K562 (cell line): ENCODE measurements around the gene CUX1. TPM values are rescaled to one million over a fixed set of nuclear protein-coding genes. Genes with fewer than 3 reads are reported as not detected.

Experiments used
- ATAC-seq: fragments of 200-7000 bp; cut with Tn5 transposase; 3 replicates; pipeline ENCODE4 v1.9.1; 2020; ENCODE audit warnings: moderate library complexity
- BruUV-seq: library from RNA; stranded (reverse); fragments of 400-500 nt; replicated peaks from 2 replicates; lab custom pipeline; 2021; lab: Mats Ljungman, UMichigan
- CTCF ChIA-PET: fragments of 300-600 bp; formaldehyde crosslinking; extraction: SDS; loops from one replicate; lab custom pipeline; 2021; ENCODE audit warnings: low intra/inter-chr PET ratio; lab: Yijun Ruan, JAX
- POLR2A ChIA-PET: fragments of 300-600, 350-650 bp; sonication (Branson Sonifier 250); formaldehyde crosslinking; extraction: SDS; loops from one replicate; lab custom pipeline; 2021; ENCODE audit warnings: antibody characterized with exemption, inconsistent platforms; lab: Yijun Ruan, JAX
- DNase-seq, 4 experiments: peaks; one replicate each; pipeline versions ENCODE4 v3.0.0 to v3.0.0-alpha.2; 2011 to 2018; ENCODE audit warnings: low spot score in 3 of 4, mixed read lengths in 3 of 4; ENCODE audit errors: extremely low read depth in 1 of 4
- FAIRE-seq: peaks from 2 replicates; lab custom pipeline; 2011; peaks lifted over from hg19 to GRCh38; lab: Jason Lieb, UNC
- H2AFZ ChIP-seq: 2 replicates; pipeline ENCODE4 v1.6.0; 2011; ENCODE audit warnings: low read depth, low read length, control low read depth, inconsistent platforms
- H3K27ac ChIP-seq: fragments of 200-600 bp; 3 replicates; pipeline ENCODE4 v1.8.0; 2011; ENCODE audit warnings: low read depth, mild to moderate bottlenecking, control low read depth, inconsistent platforms, low read length, moderate library complexity, mixed read lengths; ENCODE audit errors: extremely low read depth
- H3K27me3 ChIP-seq, 2 experiments: fragments of 300-600 bp in 1 of 2; 2 replicates in 1 of 2; 3 replicates in 1 of 2; pipeline versions ENCODE4 v1.6.0 to v1.8.0; 2011; ENCODE audit warnings: inconsistent platforms in 2 of 2, low read length in 2 of 2, mild to moderate bottlenecking in 1 of 2, mixed read lengths in 1 of 2, moderate library complexity in 1 of 2; ENCODE audit not compliant: control insufficient read depth in 2 of 2, insufficient read depth in 2 of 2
- H3K36me3 ChIP-seq: fragments of 300-600 bp; 3 replicates; pipeline ENCODE4 v1.8.0; 2011; ENCODE audit warnings: mild to moderate bottlenecking, low read length, inconsistent platforms; ENCODE audit not compliant: control insufficient read depth, insufficient read depth
- H3K4me1 ChIP-seq, 2 experiments: fragments of 200-600 bp in 1 of 2; replicated peaks in 1 of 2; 2 replicates in 1 of 2; 3 replicates in 1 of 2; pipeline versions ENCODE4 v1.5.1 to v1.8.0; 2011; ENCODE audit warnings: inconsistent platforms in 2 of 2, low read length in 2 of 2, mild to moderate bottlenecking in 1 of 2, mixed read lengths in 1 of 2, moderate library complexity in 1 of 2; ENCODE audit not compliant: control insufficient read depth in 2 of 2, insufficient read depth in 2 of 2
- H3K4me2 ChIP-seq: 2 replicates; pipeline ENCODE4 v1.6.1; 2011; ENCODE audit warnings: low read length, control low read depth, inconsistent platforms, mixed read lengths; ENCODE audit not compliant: insufficient read depth
- H3K4me3 ChIP-seq: fragments of 200-600 bp; sonication (generic), shearing (Covaris generic); 2 replicates; pipeline ENCODE4 v1.5.1; 2016; ENCODE audit warnings: control low read depth, inconsistent platforms
- H3K79me2 ChIP-seq: fragments of 200-600 bp; 3 replicates; pipeline ENCODE4 v1.8.0; 2011; ENCODE audit warnings: low read length, inconsistent platforms; ENCODE audit not compliant: control insufficient read depth, insufficient read depth
- H3K9ac ChIP-seq, 2 experiments: 2 replicates each; pipeline versions ENCODE4 v1.6.0 to v1.6.1; 2011; ENCODE audit warnings: low read depth in 2 of 2, low read length in 2 of 2, control low read depth in 1 of 2, inconsistent platforms in 1 of 2, mild to moderate bottlenecking in 1 of 2, mixed read lengths in 1 of 2; ENCODE audit not compliant: insufficient read depth in 1 of 2
- H3K9me1 ChIP-seq: one replicate; pipeline ENCODE4 v1.6.0; 2011; ENCODE audit warnings: inconsistent platforms, mild to moderate bottlenecking, low read length, moderate library complexity; ENCODE audit not compliant: control insufficient read depth, insufficient read depth
- H3K9me3 ChIP-seq: replicated peaks from 2 replicates; pipeline ENCODE4 v1.5.1; 2011; ENCODE audit warnings: low read depth, low read length, inconsistent platforms; ENCODE audit not compliant: control insufficient read depth, insufficient read depth
- H4K20me1 ChIP-seq: replicated peaks from 2 replicates; pipeline ENCODE4 v1.6.1; 2011; ENCODE audit warnings: low read length, inconsistent platforms, mixed read lengths; ENCODE audit not compliant: control insufficient read depth, insufficient read depth
- BDP1 ChIP-seq: IDR thresholded peaks from 3 replicates; pipeline ENCODE4 v1.6.1; 2011; ENCODE audit not compliant: insufficient read length, insufficient read depth
- MXD1 ChIP-seq: fragments of 250-450 bp; sonication (Bioruptor Pico); IDR thresholded peaks from 2 replicates; pipeline ENCODE4 v1.8.0; 2021; ENCODE audit warnings: borderline replicate concordance, mild to moderate bottlenecking, moderate library complexity; ENCODE audit not compliant: poor library complexity, severe bottlenecking
- RBM22 ChIP-seq: fragments of 200-400 bp; formaldehyde crosslinking; IDR thresholded peaks from 2 replicates; pipeline ENCODE4 v1.6.1; 2018; ENCODE audit warnings: low read length, low read depth; ENCODE audit not compliant: poor library complexity, severe bottlenecking
- WGBS: fragments of 100-300 bp; shearing (Covaris generic); methylation state at CpG from one replicate; pipeline ENCODE4 v1.1.6; 2016; ENCODE audit warnings: low coverage, mixed read lengths; ENCODE audit not compliant: insufficient coverage; ENCODE audit errors: missing lambda C conversion rate; 5-methylcytosine and 5-hydroxymethylcytosine counted together
- in situ Hi-C: fragments of 300-500 bp; cut with MboI; formaldehyde crosslinking; loops from 4 replicates; pipeline ENCODE4 v1.15.0; 2018; ENCODE audit warnings: inconsistent platforms, mixed read lengths
- intact Hi-C: fragments of 100-400 bp; cut with micrococcal nuclease; formaldehyde crosslinking; loops from 2 replicates; pipeline ENCODE4 v1.14.2; 2022
- polyA plus RNA-seq, 8 experiments: library from polyadenylated mRNA; depleted of rRNA in 4 of 8; stranded (reverse) in 5 of 8; unstranded in 3 of 8; fragments of >200 nt; fragmentation: Nextera tagmentation in 2 of 8; fragmentation: Illumina TruSeq in 1 of 8; extraction: Ambion mirVana in 2 of 8; extraction: Trizol in 1 of 8; gene quantifications; 2 replicates each; pipeline versions ENCODE4 v1.2.1 to v1.2.3, GENCODE V29; 2011 to 2014; ENCODE audit warnings: inconsistent platforms in 1 of 8, missing spikeins in 1 of 8
- total RNA-seq, 7 experiments: library from RNA; depleted of rRNA in 6 of 7; stranded (reverse); fragments of >200 nt in 6 of 7; fragmentation: Illumina TruSeq in 2 of 7; extraction: Trizol in 2 of 7; gene quantifications; 2 replicates each; pipeline versions ENCODE4 v1.2.1 to v1.2.3, GENCODE V29; 2011 to 2021; ENCODE audit warnings: low replicate concordance in 1 of 7

CUX1 gene
- total and polyA plus RNA-seq, 9 of the 15 experiments (the other 6 are each of a cell fraction or from before 2014, with no cell fraction given): 3.6 to 55.3 (median 25.2) TPM

GRCh38 chr7:102195361-102195760 is 377.9 kb downstream of the CUX1 start:
- Histone ChIP-seq H3K27me3 (no peaks in the 10 kb centered on the region), H3K4me1 (peaks cover 0 to 7% of the 10 kb centered on the region in 2 experiments; a peak in 1 of 5 replicates), H3K27ac (no peak overlapping the region), H4K20me1 (peaks cover 7% of the 10 kb centered on the region; the same call in 1 of the 2 replicates), H2AFZ (no peak overlapping the region), H3K79me2 (no peaks in the 10 kb centered on the region), H3K4me3 (no peak overlapping the region), H3K9me3 (no peaks in the 10 kb centered on the region), H3K9ac (0 out of 4 replicates have a peak overlapping the region, but pooled peaks of 1 of the 2 experiments have one; percentile 15), H3K36me3 (peaks cover 82% of the 10 kb centered on the region), H3K4me2 (no peak overlapping the region), H3K9me1 (no peaks in the 10 kb centered on the region)
- intact Hi-C loops: no loop called here
- 93% methylated on average over 30 of the region's 34 CpGs for WGBS
- CTCF ChIA-PET: no interaction called here
- FAIRE-seq (no peak), ATAC-seq (no peak), DNase-seq (no peak)
- no TSS peak for BruUV-seq
- in situ Hi-C loops: no loop called here
- POLR2A ChIA-PET: interaction anchor here (0.6 to 1.0 kb wide), 2 partner anchors 10 to 686 kb away, joined by 3 to 4 read pairs; no protein-coding TSS in a partner anchor
- peak; percentile 79 for TF ChIP-seq RBM22
- TF ChIP-seq MXD1 (CRISPR knock-in tag): no peak

GRCh38 chr7:102196028-102196427 is 378.6 kb downstream of the CUX1 start:
- no peak for FAIRE-seq
- no TSS peak for BruUV-seq
- no peak overlapping the region for H2AFZ ChIP-seq
- in situ Hi-C loops (no loop called here), intact Hi-C loops (no loop called here)
- TF ChIP-seq RBM22 (peak; percentile 41), BDP1 (no peak)
- WGBS: 96% methylated on average over 25 of the region's 25 CpGs
- POLR2A ChIA-PET: interaction anchor here (0.6 kb wide), 1 partner anchor 687 kb away, joined by 3 read pairs; no protein-coding TSS in a partner anchor
- CTCF ChIA-PET: no interaction called here
- H3K9me1 ChIP-seq: no peaks in the 10 kb centered on the region
- H3K4me2 ChIP-seq: no peak overlapping the region
- DNase-seq: no peak
- H3K9ac ChIP-seq: no peak overlapping the region
- H3K36me3 ChIP-seq: peaks cover 77% of the 10 kb centered on the region
- peaks cover 0 to 7% of the 10 kb centered on the region in 2 experiments; a peak in 1 of 5 replicates for H3K4me1 ChIP-seq
- no peak overlapping the region for H3K4me3 ChIP-seq
- no peak overlapping the region for H3K27ac ChIP-seq
- H4K20me1 ChIP-seq: peaks cover 7% of the 10 kb centered on the region; the same call in 1 of the 2 replicates
- H3K27me3 ChIP-seq: no peaks in the 10 kb centered on the region
- no peak for ATAC-seq
- H3K79me2 ChIP-seq: no peaks in the 10 kb centered on the region
- no peaks in the 10 kb centered on the region for H3K9me3 ChIP-seq
